Transverse colon (tissue), 4 donors: ENCODE data around the gene DOCK1. TPM values are rescaled to one million over a fixed set of nuclear protein-coding genes. Genes with fewer than 3 reads are reported as not detected.

Source experiments
- DNase-seq: peaks from one replicate; pipeline ENCODE4 v3.0.0-alpha.2; 2019
- H3K27ac ChIP-seq, 4 donors: fragments of 200-600 bp; sonication (generic); 2 replicates each; pipeline ENCODE4 v1.5.1; 2016 to 2018; ENCODE audit warnings: inconsistent platforms in 4 of 4
- H3K27me3 ChIP-seq: fragments of 200-600 bp; sonication (generic); 2 replicates; pipeline ENCODE4 v1.5.1; 2017; ENCODE audit warnings: inconsistent platforms
- H3K36me3 ChIP-seq, 4 donors: fragments of 200-600 bp; sonication (generic); 2 replicates each; pipeline ENCODE4 v1.5.1; 2017 to 2019; ENCODE audit warnings: inconsistent platforms in 4 of 4
- H3K4me1 ChIP-seq, 4 donors: fragments of 200-600 bp; sonication (generic); 2 replicates each; pipeline ENCODE4 v1.5.1; 2017 to 2020; ENCODE audit warnings: inconsistent platforms in 4 of 4
- H3K4me3 ChIP-seq, 4 donors: fragments of 200-600 bp; sonication (generic); 1 replicate in 1 of 4; 2 replicates in 3 of 4; pipeline versions ENCODE4 v1.5.1 to v1.6.1; 2017 to 2019; ENCODE audit warnings: inconsistent platforms in 4 of 4
- H3K9me3 ChIP-seq, 2 donors: fragments of 200-600 bp; sonication (generic); 2 replicates each; pipeline ENCODE4 v1.5.1; 2017 to 2019; ENCODE audit warnings: inconsistent platforms in 2 of 2
- CTCF ChIP-seq, 5 experiments: fragments of 200-600 bp in 3 of 5; fragments of 450-650 bp in 2 of 5; sonication (generic) in 3 of 5; IDR thresholded peaks; 1 replicate in 2 of 5; 2 replicates in 3 of 5; pipeline ENCODE4 v1.5.1; 2016 to 2017; ENCODE audit warnings: antibody characterized with exemption in 5 of 5, inconsistent platforms in 3 of 5, mild to moderate bottlenecking in 2 of 5, moderate library complexity in 1 of 5
- EP300 ChIP-seq: sonication (generic); formaldehyde crosslinking; IDR thresholded peaks from one replicate; pipeline ENCODE4 v1.6.1; 2017; ENCODE audit warnings: antibody characterized with exemption, low read depth
- POLR2A ChIP-seq: fragments of 450-650 bp; IDR thresholded peaks from one replicate; pipeline ENCODE4 v1.6.1; 2016; ENCODE audit warnings: antibody characterized with exemption, mild to moderate bottlenecking, moderate library complexity
- POLR2AphosphoS5 ChIP-seq, 3 donors: sonication (generic); formaldehyde crosslinking; IDR thresholded peaks; one replicate each; pipeline ENCODE4 v1.6.1; 2016; ENCODE audit warnings: antibody characterized with exemption in 3 of 3
- WGBS, 2 donors: methylation state at CpG; one replicate each; pipeline ENCODE4 v1.1.5; 2018; ENCODE audit warnings: low coverage in 1 of 2; 5-methylcytosine and 5-hydroxymethylcytosine counted together
- in situ Hi-C, 4 donors: fragments of 200-750 bp; cut with MboI; loops; one replicate each; pipeline versions ENCODE4 v1.15.0 to v1.15.1; 2017; ENCODE audit warnings: low sequenced_read_pairs in 3 of 4, low pct_ligation_motif_present in 1 of 4, low pct_unique_long_range_greater_than_20kb in 1 of 4
- intact Hi-C: fragments of 100-400 bp; cut with DNase I; formaldehyde crosslinking; loops from one replicate; pipeline ENCODE4 v1.15.1; 2023; ENCODE audit warnings: low total_unique reads
- total RNA-seq, 4 donors: library from RNA; depleted of rRNA; stranded (reverse); fragments of >200 nt; gene quantifications; one replicate each; pipeline ENCODE4 v1.1.0, GENCODE V29; 2016

The DOCK1 gene
- total RNA-seq, 4 donors from 2014 or later, result 75.1 to 200 (median 92.5) TPM

GRCh38 chr10:127391875-127392274 lies 486.6 kb downstream of the DOCK1 start:
- Histone ChIP-seq H3K4me1 (no peaks in the 10 kb centered on the region), H3K27ac (no peak overlapping the region), H3K4me3 (no peak overlapping the region), H3K36me3 (no peaks in the 10 kb centered on the region), H3K27me3 (no peaks in the 10 kb centered on the region), H3K9me3 (no peaks in the 10 kb centered on the region)
- in situ Hi-C loops (no loop called here), intact Hi-C loops (no loop called here)
- TF ChIP-seq POLR2AphosphoS5 (IDR thresholded peaks at IDR 0.05), result no peak
- no peak for TF ChIP-seq POLR2A
- no peak for TF ChIP-seq EP300
- no peak for TF ChIP-seq CTCF (IDR thresholded peaks at IDR 0.05)
- WGBS, 2 donors, result 71 to 90% methylated on average over 3 to 12 of the region's 12 CpGs
- no peak for DNase-seq

- no peak for DNase-seq
- intact Hi-C loops (no loop called here), in situ Hi-C loops (no loop called here)
- Histone ChIP-seq H3K27me3 (no peaks in the 10 kb centered on the region), H3K36me3 (no peaks in the 10 kb centered on the region), H3K4me3 (no peak overlapping the region), H3K4me1 (no peaks in the 10 kb centered on the region), H3K9me3 (no peaks in the 10 kb centered on the region), H3K27ac (no peak overlapping the region)
- 78 to 90% methylated on average over 2 to 23 of the region's 23 CpGs for WGBS, 2 donors
- TF ChIP-seq EP300 (no peak), CTCF (IDR thresholded peaks at IDR 0.05) (no peak), POLR2A (no peak), POLR2AphosphoS5 (IDR thresholded peaks at IDR 0.05) (no peak)
These were observed 487.4 kb downstream of the DOCK1 start for GRCh38 chr10:127392351-127393235.

DNA sequence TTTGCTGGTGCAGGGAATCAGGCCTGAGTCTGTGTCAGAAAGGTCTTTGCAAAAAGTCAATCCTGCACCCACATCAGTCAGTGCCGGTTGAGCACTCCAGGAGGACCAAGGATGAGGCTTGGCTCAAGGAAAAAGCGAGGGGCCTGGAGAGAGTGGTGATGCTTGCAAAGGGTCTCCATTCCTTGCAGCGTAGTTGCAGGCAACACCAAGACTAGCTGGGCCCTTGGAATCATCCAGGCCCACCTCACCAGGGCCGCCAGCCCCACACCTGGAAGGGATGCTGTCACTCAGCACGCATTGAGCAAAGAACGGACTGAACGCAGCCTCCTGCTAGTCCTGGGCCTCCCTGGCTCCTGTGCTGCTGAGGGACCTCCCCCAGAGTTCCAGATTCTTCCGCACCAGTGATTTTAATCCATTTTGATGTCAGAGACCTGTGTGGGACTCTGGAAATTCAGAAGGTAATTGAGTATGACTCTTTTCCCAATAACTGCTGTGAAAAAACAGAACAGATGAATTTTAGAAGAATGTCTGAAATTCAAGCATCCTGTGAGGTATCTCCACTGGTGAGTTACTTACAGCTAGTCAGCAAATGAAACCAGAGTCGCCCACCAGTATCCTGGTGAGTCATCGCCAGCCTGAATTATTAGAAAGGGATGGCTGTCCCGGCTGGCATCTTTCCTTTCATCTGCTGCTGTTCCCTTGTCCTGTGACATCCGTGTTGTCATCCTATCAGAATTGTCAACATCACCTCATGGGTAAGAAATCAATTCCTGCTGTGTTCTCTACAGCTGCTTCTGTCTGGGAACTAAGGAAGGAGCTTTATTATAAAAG lies 493.1 kb downstream of the DOCK1 start:
- H3K27ac ChIP-seq, result no peak overlapping the region
- no peaks in the 10 kb centered on the region for H3K27me3 ChIP-seq
- no peaks in the 10 kb centered on the region for H3K36me3 ChIP-seq
- TF ChIP-seq CTCF (IDR thresholded peaks at IDR 0.05) (no peak), POLR2AphosphoS5 (IDR thresholded peaks at IDR 0.05) (no peak), EP300 (no peak), POLR2A (no peak)
- in situ Hi-C loops, result no loop called here
- no peak overlapping the region for H3K4me3 ChIP-seq
- intact Hi-C loops, result no loop called here
- no peak for DNase-seq
- no peaks in the 10 kb centered on the region for H3K9me3 ChIP-seq
- WGBS, 2 donors, result 88 to 100% methylated on average over 3 to 12 of the region's 12 CpGs
- H3K4me1 ChIP-seq, result no peaks in the 10 kb centered on the region

DNA sequence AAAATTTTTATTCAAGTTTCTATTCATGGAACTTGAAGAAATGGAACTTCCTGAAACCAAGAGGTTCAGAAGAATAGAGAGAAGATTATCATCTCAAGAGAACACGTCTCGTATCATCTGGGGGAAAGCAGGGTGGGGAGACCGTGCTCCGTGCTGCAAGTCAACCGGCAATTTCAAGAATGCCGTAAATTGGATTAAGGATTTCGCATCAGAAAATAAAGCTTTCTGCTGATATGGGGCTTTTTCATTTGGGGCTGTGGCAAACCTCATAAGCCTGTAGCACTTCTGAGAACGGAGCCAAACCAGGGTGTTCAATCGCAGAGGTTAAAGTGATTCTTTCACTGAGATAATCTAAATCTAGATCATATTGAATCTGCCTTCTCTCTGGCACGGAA lies 493.7 kb downstream of the DOCK1 start:
- intact Hi-C loops, result no loop called here
- no peak for DNase-seq
- Histone ChIP-seq H3K27me3 (no peaks in the 10 kb centered on the region), H3K27ac (no peak overlapping the region), H3K4me1 (no peaks in the 10 kb centered on the region), H3K4me3 (no peak overlapping the region), H3K9me3 (no peaks in the 10 kb centered on the region), H3K36me3 (no peaks in the 10 kb centered on the region)
- TF ChIP-seq POLR2AphosphoS5 (IDR thresholded peaks at IDR 0.05) (no peak), POLR2A (no peak), EP300 (no peak), CTCF (IDR thresholded peaks at IDR 0.05) (no peak)
- in situ Hi-C loops, result no loop called here
- 85 to 95% methylated on average over 7 to 10 of the region's 10 CpGs for whole genome bisulfite sequencing, 2 donors
